ENCODE results near the gene ANTXR2.

GRCh38 chr4:80079255-80079923 lies 6.4 kb upstream of the ANTXR2 start:
- TF ChIP-seq, protein P1, sequence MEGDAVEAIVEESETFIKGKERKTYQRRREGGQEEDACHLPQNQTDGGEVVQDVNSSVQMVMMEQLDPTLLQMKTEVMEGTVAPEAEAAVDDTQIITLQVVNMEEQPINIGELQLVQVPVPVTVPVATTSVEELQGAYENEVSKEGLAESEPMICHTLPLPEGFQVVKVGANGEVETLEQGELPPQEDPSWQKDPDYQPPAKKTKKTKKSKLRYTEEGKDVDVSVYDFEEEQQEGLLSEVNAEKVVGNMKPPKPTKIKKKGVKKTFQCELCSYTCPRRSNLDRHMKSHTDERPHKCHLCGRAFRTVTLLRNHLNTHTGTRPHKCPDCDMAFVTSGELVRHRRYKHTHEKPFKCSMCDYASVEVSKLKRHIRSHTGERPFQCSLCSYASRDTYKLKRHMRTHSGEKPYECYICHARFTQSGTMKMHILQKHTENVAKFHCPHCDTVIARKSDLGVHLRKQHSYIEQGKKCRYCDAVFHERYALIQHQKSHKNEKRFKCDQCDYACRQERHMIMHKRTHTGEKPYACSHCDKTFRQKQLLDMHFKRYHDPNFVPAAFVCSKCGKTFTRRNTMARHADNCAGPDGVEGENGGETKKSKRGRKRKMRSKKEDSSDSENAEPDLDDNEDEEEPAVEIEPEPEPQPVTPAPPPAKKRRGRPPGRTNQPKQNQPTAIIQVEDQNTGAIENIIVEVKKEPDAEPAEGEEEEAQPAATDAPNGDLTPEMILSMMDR (IDR thresholded peaks at IDR 0.05): no peak
- TF ChIP-seq POLR2A (IDR thresholded peaks at IDR 0.05): no peak

Data from lower leg skin (tissue), 3 donors.